GM23248 (cell line): Measurements from ENCODE around the gene TYSND1. TPM values are rescaled to one million over a fixed set of nuclear protein-coding genes. Genes with fewer than 3 reads are reported as not detected.

Source experiments
- DNase-seq: peaks from one replicate; pipeline ENCODE4 v3.0.0-alpha.2; 2015
- H2AFZ ChIP-seq: fragments of 200-600 bp; sonication (generic); 2 replicates; pipeline ENCODE4 v1.6.1; 2016; ENCODE audit warnings: antibody characterized with exemption
- H3F3A ChIP-seq: fragments of 200-600 bp; sonication (generic); 2 replicates; pipeline ENCODE4 v1.6.1; 2016; ENCODE audit warnings: mild to moderate bottlenecking, antibody characterized with exemption, mixed run types; ENCODE audit not compliant: insufficient read depth
- H3K27ac ChIP-seq: fragments of 200-600 bp; sonication (generic); 2 replicates; pipeline ENCODE4 v1.5.1; 2016; ENCODE audit warnings: mild to moderate bottlenecking
- H3K27me3 ChIP-seq: fragments of 200-600 bp; sonication (generic); replicated peaks from 2 replicates; pipeline ENCODE4 v1.6.1; 2016; ENCODE audit warnings: mild to moderate bottlenecking; ENCODE audit not compliant: insufficient read depth
- H3K36me3 ChIP-seq: fragments of 200-600 bp; sonication (generic); 2 replicates; pipeline ENCODE4 v1.6.1; 2016; ENCODE audit warnings: low read depth, mild to moderate bottlenecking
- H3K4me1 ChIP-seq: fragments of 200-600 bp; sonication (generic); 2 replicates; pipeline ENCODE4 v1.6.1; 2016; ENCODE audit warnings: mild to moderate bottlenecking; ENCODE audit not compliant: insufficient read depth
- H3K4me2 ChIP-seq: fragments of 200-600 bp; sonication (generic); one replicate; pipeline ENCODE4 v1.6.1; 2016; ENCODE audit warnings: mild to moderate bottlenecking; ENCODE audit not compliant: unreplicated experiment
- H3K4me3 ChIP-seq: fragments of 200-600 bp; sonication (generic); 2 replicates; pipeline ENCODE4 v1.5.1; 2016; ENCODE audit warnings: mild to moderate bottlenecking
- H3K79me2 ChIP-seq: fragments of 200-600 bp; sonication (generic); 2 replicates; pipeline ENCODE4 v1.6.1; 2016; ENCODE audit warnings: mild to moderate bottlenecking; ENCODE audit not compliant: insufficient read depth
- H3K9ac ChIP-seq: fragments of 200-600 bp; sonication (generic); 2 replicates; pipeline ENCODE4 v1.6.1; 2016; ENCODE audit warnings: mild to moderate bottlenecking
- H3K9me2 ChIP-seq: fragments of 200-600 bp; sonication (generic); 2 replicates; pipeline ENCODE4 v1.6.1; 2016; ENCODE audit warnings: mixed run types, mild to moderate bottlenecking, moderate library complexity; ENCODE audit not compliant: insufficient read depth
- H3K9me3 ChIP-seq: fragments of 200-600 bp; sonication (generic); one replicate; pipeline ENCODE4 v1.6.1; 2017; ENCODE audit warnings: low read depth
- H4K20me1 ChIP-seq: fragments of 200-600 bp; sonication (generic); 2 replicates; pipeline ENCODE4 v1.6.0; 2016; ENCODE audit not compliant: insufficient read depth
- EZH2 ChIP-seq: fragments of 200-600 bp; sonication (generic); IDR thresholded peaks from 2 replicates; pipeline ENCODE4 v1.6.1; 2018; ENCODE audit warnings: antibody characterized with exemption, mild to moderate bottlenecking; ENCODE audit not compliant: insufficient read depth, poor library complexity, severe bottlenecking
- EZH2phosphoT487 ChIP-seq: fragments of 200-600 bp; sonication (generic); IDR thresholded peaks from 2 replicates; pipeline ENCODE4 v1.6.1; 2018; ENCODE audit warnings: antibody characterized with exemption, moderate library complexity, mild to moderate bottlenecking, low read depth; ENCODE audit not compliant: insufficient read depth
- WGBS, 2 experiments: methylation state at CpG; one replicate each; pipeline ENCODE4 v1.1.6; 2015 to 2017; ENCODE audit warnings: low lambda C conversion rate in 2 of 2, low coverage in 1 of 2; ENCODE audit errors: missing lambda C conversion rate in 2 of 2; 5-methylcytosine and 5-hydroxymethylcytosine counted together
- in situ Hi-C: fragments of 300-500 bp; cut with MboI; formaldehyde crosslinking; loops from 2 replicates; pipeline ENCODE4 v1.15.0; 2020
- polyA plus RNA-seq: library from polyadenylated mRNA; unstranded; fragments of >200 nt; fragmentation: Nextera tagmentation; extraction: Ambion mirVana; gene quantifications from 2 replicates; pipeline ENCODE4 v1.2.1, GENCODE V29; 2016
- total RNA-seq: library from RNA; depleted of rRNA; stranded (reverse); fragments of >200 nt; shearing (Covaris generic); gene quantifications from 2 replicates; pipeline ENCODE4 v1.2.3, GENCODE V29; 2014

The TYSND1 gene
- total and polyA plus RNA-seq, 2 experiments from 2014 or later = 4.0 to 6.4 TPM

- Histone ChIP-seq H3K4me2 (no peak overlapping the region), H2AFZ (no peak overlapping the region), H3K27me3 (no peaks in the 10 kb centered on the region), H3K4me1 (no peaks in the 10 kb centered on the region), H3K9me3 (no peaks in the 10 kb centered on the region), H3K79me2 (no peaks in the 10 kb centered on the region), H4K20me1 (no peaks in the 10 kb centered on the region), H3K9me2 (no peaks in the 10 kb centered on the region), H3F3A (no peaks in the 10 kb centered on the region), H3K4me3 (no peak overlapping the region), H3K9ac (no peak overlapping the region), H3K27ac (no peak overlapping the region), H3K36me3 (no peaks in the 10 kb centered on the region)
- no peak for DNase-seq
- in situ Hi-C loops = no loop called here
- 95 to 98% methylated on average over 3 of the region's 3 CpGs for WGBS, 2 experiments
- TF ChIP-seq EZH2 (no peak), EZH2phosphoT487 (no peak)
These were observed 48.2 kb downstream of the TYSND1 start for GRCh38 chr10:70098271-70098670.

GRCh38 chr10:70097459-70097858 lies 49.0 kb downstream of the TYSND1 start:
- no peak for DNase-seq
- Histone ChIP-seq H2AFZ (no peak overlapping the region), H4K20me1 (no peaks in the 10 kb centered on the region), H3K9me3 (no peaks in the 10 kb centered on the region), H3K9me2 (no peaks in the 10 kb centered on the region), H3K27ac (no peak overlapping the region), H3K9ac (no peak overlapping the region), H3K4me3 (no peak overlapping the region), H3K36me3 (no peaks in the 10 kb centered on the region), H3K79me2 (no peaks in the 10 kb centered on the region), H3K27me3 (no peaks in the 10 kb centered on the region), H3K4me2 (no peak overlapping the region), H3F3A (no peaks in the 10 kb centered on the region), H3K4me1 (no peaks in the 10 kb centered on the region)
- TF ChIP-seq EZH2phosphoT487 = no peak
- TF ChIP-seq EZH2 = no peak
- in situ Hi-C loops = no loop called here

GRCh38 chr10:70096705-70097420 lies 49.6 kb downstream of the TYSND1 start:
- TF ChIP-seq EZH2 = no peak
- no peaks in the 10 kb centered on the region for H3K79me2 ChIP-seq
- H3K36me3 ChIP-seq = no peaks in the 10 kb centered on the region
- H4K20me1 ChIP-seq = no peaks in the 10 kb centered on the region
- H3K4me2 ChIP-seq = no peak overlapping the region
- H3K9me2 ChIP-seq = no peaks in the 10 kb centered on the region
- no peaks in the 10 kb centered on the region for H3F3A ChIP-seq
- in situ Hi-C loops = no loop called here
- H2AFZ ChIP-seq = no peak overlapping the region
- WGBS, 2 experiments = 89 to 95% methylated on average over 5 of the region's 5 CpGs
- no peaks in the 10 kb centered on the region for H3K9me3 ChIP-seq
- no peak for DNase-seq
- H3K4me1 ChIP-seq = no peaks in the 10 kb centered on the region
- no peak overlapping the region for H3K4me3 ChIP-seq
- no peak overlapping the region for H3K9ac ChIP-seq
- H3K27me3 ChIP-seq = no peaks in the 10 kb centered on the region
- H3K27ac ChIP-seq = no peak overlapping the region

GRCh38 chr10:70096016-70096704 lies 50.3 kb downstream of the TYSND1 start:
- 89 to 92% methylated on average over 6 of the region's 6 CpGs for WGBS, 2 experiments
- H3K9ac ChIP-seq = no peak overlapping the region
- no peaks in the 10 kb centered on the region for H4K20me1 ChIP-seq
- H3K9me3 ChIP-seq = no peaks in the 10 kb centered on the region
- no peaks in the 10 kb centered on the region for H3K9me2 ChIP-seq
- TF ChIP-seq EZH2 = no peak
- no peak for TF ChIP-seq EZH2phosphoT487
- H2AFZ ChIP-seq = no peak overlapping the region
- no peaks in the 10 kb centered on the region for H3F3A ChIP-seq
- no peak for DNase-seq
- in situ Hi-C loops = no loop called here
- H3K27ac ChIP-seq = no peak overlapping the region
- H3K4me3 ChIP-seq = no peak overlapping the region
- H3K4me1 ChIP-seq = no peaks in the 10 kb centered on the region
- no peaks in the 10 kb centered on the region for H3K27me3 ChIP-seq
- no peaks in the 10 kb centered on the region for H3K36me3 ChIP-seq
- no peak overlapping the region for H3K4me2 ChIP-seq
- no peaks in the 10 kb centered on the region for H3K79me2 ChIP-seq
